Endodermal cell (in vitro differentiated cells): ENCODE measurements around the gene JAZF1. TPM values are rescaled to one million over a fixed set of nuclear protein-coding genes. Genes with fewer than 3 reads are reported as not detected.
A peak's percentile ranks its signal among the peaks of the same experiment; 100 is the strongest.

Experiments
- DNase-seq: peaks from one replicate; pipeline ENCODE4 v3.0.0-alpha.2; 2017
- H3K27ac ChIP-seq: 2 replicates; pipeline ENCODE4 v1.5.1; 2013; ENCODE audit warnings: mild to moderate bottlenecking, low read depth, low read length, moderate library complexity
- H3K27me3 ChIP-seq: 2 replicates; pipeline ENCODE4 v1.6.1; 2013; ENCODE audit warnings: mild to moderate bottlenecking, low read length, moderate library complexity; ENCODE audit not compliant: insufficient read depth, control insufficient read depth, poor library complexity, severe bottlenecking
- H3K36me3 ChIP-seq: 2 replicates; pipeline ENCODE4 v1.7.0; 2013; ENCODE audit warnings: mild to moderate bottlenecking, low read length, moderate library complexity; ENCODE audit not compliant: control insufficient read depth, insufficient read depth
- H3K4me1 ChIP-seq: one replicate; pipeline ENCODE4 v1.7.0; 2013; ENCODE audit warnings: low read length; ENCODE audit not compliant: control insufficient read depth, insufficient read depth
- H3K4me3 ChIP-seq: 2 replicates; pipeline ENCODE4 v1.5.1; 2013; ENCODE audit warnings: mild to moderate bottlenecking, low read length, moderate library complexity
- H3K9ac ChIP-seq: 2 replicates; pipeline ENCODE4 v1.6.1; 2013; ENCODE audit warnings: mild to moderate bottlenecking, low read length, moderate library complexity; ENCODE audit not compliant: poor library complexity, severe bottlenecking; ENCODE audit errors: extremely low read depth
- H3K9me3 ChIP-seq: 2 replicates; pipeline ENCODE4 v1.6.1; 2013; ENCODE audit warnings: mild to moderate bottlenecking, low read length, moderate library complexity; ENCODE audit not compliant: control insufficient read depth
- H3K27ac Mint-ChIP-seq: 2 replicates; pipeline ENCODE4 v1.8.0; 2020; ENCODE audit warnings: mixed read lengths
- H3K27me3 Mint-ChIP-seq: 2 replicates; pipeline ENCODE4 v1.8.0; 2021; ENCODE audit warnings: mild to moderate bottlenecking, mixed read lengths; ENCODE audit not compliant: insufficient read depth
- H3K36me3 Mint-ChIP-seq: 2 replicates; pipeline ENCODE4 v1.8.0; 2020; ENCODE audit warnings: low read depth, mixed read lengths
- H3K4me1 Mint-ChIP-seq: 2 replicates; pipeline ENCODE4 v1.8.0; 2020; ENCODE audit warnings: mixed read lengths
- H3K4me3 Mint-ChIP-seq: 2 replicates; pipeline ENCODE4 v1.8.0; 2020; ENCODE audit warnings: mild to moderate bottlenecking, moderate library complexity, mixed read lengths
- H3K9me3 Mint-ChIP-seq: 2 replicates; pipeline ENCODE4 v1.8.0; 2020; ENCODE audit warnings: mild to moderate bottlenecking, mixed read lengths
- WGBS, 2 experiments: methylation state at CpG; one replicate each; pipeline versions ENCODE4 v1.1.5 to v1.1.7; 2013; ENCODE audit warnings: missing lambda C conversion rate in 2 of 2, mixed read lengths in 1 of 2; ENCODE audit not compliant: insufficient coverage in 1 of 2, insufficient read length in 1 of 2; 5-methylcytosine and 5-hydroxymethylcytosine counted together
- total RNA-seq, 2 donors: library from RNA; stranded (reverse); fragmentation: NEBNext Ultra II Directional in 1 of 2; extraction: Animal tissue kit (Norgen Biotek cat#: 25700) in 1 of 2; gene quantifications; 2 replicates in 1 of 2; 3 replicates in 1 of 2; pipeline ENCODE4 v1.2.1, GENCODE V29; 2021
- TF ChIP-seq, protein P1 (sequence below): fragments of 200-600 bp; sonication (generic); conservative IDR thresholded peaks from 2 replicates; pipeline ENCODE4 v1.5.0; 2021; ENCODE audit warnings: antibody characterized with exemption, mild to moderate bottlenecking

JAZF1 gene
- total RNA-seq, 2 donors from 2014 or later: 18.3 to 33.6 TPM

DNA sequence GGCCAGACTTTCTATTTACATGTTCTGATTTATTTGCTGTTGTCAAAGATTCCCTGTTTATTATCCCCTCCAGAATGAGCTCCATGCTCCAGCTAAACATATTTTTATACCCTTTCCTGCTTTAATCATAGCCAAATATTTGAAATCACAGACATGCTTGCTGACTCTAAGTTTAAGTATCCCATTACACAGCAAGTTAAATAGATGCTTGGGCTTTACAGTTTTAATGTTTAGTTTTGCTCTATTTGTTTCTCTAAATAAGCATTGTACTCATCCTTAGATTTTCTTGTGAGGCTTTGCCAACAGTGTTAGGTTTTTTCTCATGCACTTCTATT lies 243.9 kb downstream of the JAZF1 start:
- Histone ChIP-seq H3K4me1 (peaks cover 26% of the 10 kb centered on the region), H3K9me3 (no peaks in the 10 kb centered on the region), H3K27ac (no peak overlapping the region), H3K9ac (no peak overlapping the region), H3K36me3 (no peaks in the 10 kb centered on the region), H3K27me3 (no peaks in the 10 kb centered on the region), H3K4me3 (no peak overlapping the region)
- no peak overlapping the region for H3K27ac Mint-ChIP-seq
- TF ChIP-seq, protein P1, sequence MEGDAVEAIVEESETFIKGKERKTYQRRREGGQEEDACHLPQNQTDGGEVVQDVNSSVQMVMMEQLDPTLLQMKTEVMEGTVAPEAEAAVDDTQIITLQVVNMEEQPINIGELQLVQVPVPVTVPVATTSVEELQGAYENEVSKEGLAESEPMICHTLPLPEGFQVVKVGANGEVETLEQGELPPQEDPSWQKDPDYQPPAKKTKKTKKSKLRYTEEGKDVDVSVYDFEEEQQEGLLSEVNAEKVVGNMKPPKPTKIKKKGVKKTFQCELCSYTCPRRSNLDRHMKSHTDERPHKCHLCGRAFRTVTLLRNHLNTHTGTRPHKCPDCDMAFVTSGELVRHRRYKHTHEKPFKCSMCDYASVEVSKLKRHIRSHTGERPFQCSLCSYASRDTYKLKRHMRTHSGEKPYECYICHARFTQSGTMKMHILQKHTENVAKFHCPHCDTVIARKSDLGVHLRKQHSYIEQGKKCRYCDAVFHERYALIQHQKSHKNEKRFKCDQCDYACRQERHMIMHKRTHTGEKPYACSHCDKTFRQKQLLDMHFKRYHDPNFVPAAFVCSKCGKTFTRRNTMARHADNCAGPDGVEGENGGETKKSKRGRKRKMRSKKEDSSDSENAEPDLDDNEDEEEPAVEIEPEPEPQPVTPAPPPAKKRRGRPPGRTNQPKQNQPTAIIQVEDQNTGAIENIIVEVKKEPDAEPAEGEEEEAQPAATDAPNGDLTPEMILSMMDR: no peak
- H3K4me1 Mint-ChIP-seq: peaks cover 39% of the 10 kb centered on the region
- H3K36me3 Mint-ChIP-seq: peaks cover 2% of the 10 kb centered on the region
- H3K9me3 Mint-ChIP-seq: no peaks in the 10 kb centered on the region
- H3K4me3 Mint-ChIP-seq: no peak overlapping the region
- no peaks in the 10 kb centered on the region for H3K27me3 Mint-ChIP-seq
- DNase-seq: no peak

- no peak overlapping the region for H3K27ac Mint-ChIP-seq
These were observed 244.4 kb downstream of the JAZF1 start for GRCh38 chr7:27936047-27936767.

GRCh38 chr7:27933671-27934565 lies 246.7 kb downstream of the JAZF1 start:
- H3K4me1 Mint-ChIP-seq: peaks cover 11% of the 10 kb centered on the region
- WGBS, 2 experiments: 67 to 86% methylated on average over 2 to 3 of the region's 3 CpGs
- H3K9ac ChIP-seq: no peak overlapping the region
- no peak overlapping the region for H3K4me3 ChIP-seq
- no peaks in the 10 kb centered on the region for H3K27me3 Mint-ChIP-seq
- peak; percentile 72 for DNase-seq
- H3K27me3 ChIP-seq: no peaks in the 10 kb centered on the region
- no peaks in the 10 kb centered on the region for H3K36me3 ChIP-seq
- H3K4me1 ChIP-seq: peaks cover 7% of the 10 kb centered on the region
- TF ChIP-seq, protein P1: peak; percentile 73
- H3K27ac Mint-ChIP-seq: peak overlapping the region; percentile 64
- H3K4me3 Mint-ChIP-seq: no peak overlapping the region
- H3K9me3 Mint-ChIP-seq: no peaks in the 10 kb centered on the region
- no peaks in the 10 kb centered on the region for H3K9me3 ChIP-seq
- H3K36me3 Mint-ChIP-seq: peaks cover 2% of the 10 kb centered on the region
- no peak overlapping the region for H3K27ac ChIP-seq

More at GRCh38 chr7:27936047-27936767, 244.4 kb downstream of the JAZF1 start:
- no peak overlapping the region for H3K4me3 ChIP-seq
- H3K27me3 Mint-ChIP-seq: no peaks in the 10 kb centered on the region
- 91 to 92% methylated on average over 4 to 6 of the region's 6 CpGs for WGBS, 2 experiments
- H3K27me3 ChIP-seq: no peaks in the 10 kb centered on the region
- no peaks in the 10 kb centered on the region for H3K36me3 ChIP-seq
- peaks cover 2% of the 10 kb centered on the region for H3K36me3 Mint-ChIP-seq
- no peak overlapping the region for H3K27ac ChIP-seq
- TF ChIP-seq, protein P1: no peak
- no peaks in the 10 kb centered on the region for H3K9me3 Mint-ChIP-seq
- H3K4me1 ChIP-seq: peaks cover 26% of the 10 kb centered on the region
- H3K4me3 Mint-ChIP-seq: no peak overlapping the region
- H3K9me3 ChIP-seq: no peaks in the 10 kb centered on the region
- no peak for DNase-seq
- H3K4me1 Mint-ChIP-seq: peaks cover 34% of the 10 kb centered on the region
- no peak overlapping the region for H3K9ac ChIP-seq
